ENCODE measurements around the gene UPF3A.

GRCh38 chr13:114263578-114263977 is 17.8 kb upstream of the UPF3A start:
- peak in 1 of 3 donors; percentile 12 for TF ChIP-seq POLR2AphosphoS5 (IDR thresholded peaks at IDR 0.05)
- TF ChIP-seq, protein P1, sequence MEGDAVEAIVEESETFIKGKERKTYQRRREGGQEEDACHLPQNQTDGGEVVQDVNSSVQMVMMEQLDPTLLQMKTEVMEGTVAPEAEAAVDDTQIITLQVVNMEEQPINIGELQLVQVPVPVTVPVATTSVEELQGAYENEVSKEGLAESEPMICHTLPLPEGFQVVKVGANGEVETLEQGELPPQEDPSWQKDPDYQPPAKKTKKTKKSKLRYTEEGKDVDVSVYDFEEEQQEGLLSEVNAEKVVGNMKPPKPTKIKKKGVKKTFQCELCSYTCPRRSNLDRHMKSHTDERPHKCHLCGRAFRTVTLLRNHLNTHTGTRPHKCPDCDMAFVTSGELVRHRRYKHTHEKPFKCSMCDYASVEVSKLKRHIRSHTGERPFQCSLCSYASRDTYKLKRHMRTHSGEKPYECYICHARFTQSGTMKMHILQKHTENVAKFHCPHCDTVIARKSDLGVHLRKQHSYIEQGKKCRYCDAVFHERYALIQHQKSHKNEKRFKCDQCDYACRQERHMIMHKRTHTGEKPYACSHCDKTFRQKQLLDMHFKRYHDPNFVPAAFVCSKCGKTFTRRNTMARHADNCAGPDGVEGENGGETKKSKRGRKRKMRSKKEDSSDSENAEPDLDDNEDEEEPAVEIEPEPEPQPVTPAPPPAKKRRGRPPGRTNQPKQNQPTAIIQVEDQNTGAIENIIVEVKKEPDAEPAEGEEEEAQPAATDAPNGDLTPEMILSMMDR (IDR thresholded peaks at IDR 0.05 in 8 of 11, conservative IDR thresholded peaks at IDR 0.05 in 3 of 11) = no peak
- TF ChIP-seq POLR2A (IDR thresholded peaks at IDR 0.05) = no peak
